Placental epithelial cell (primary cell): ENCODE results near the gene SLK. TPM values are rescaled to one million over a fixed set of nuclear protein-coding genes. Genes with fewer than 3 reads are reported as not detected.

ENCODE experiments used
- small RNA-seq: library from RNA; depleted of rRNA; stranded (forward); fragments of <200 nt; gene quantifications from one replicate; pipeline ENCODE3, GENCODE V24; 2012
- total RNA-seq: library from RNA; depleted of rRNA; stranded (reverse); fragments of >200 nt; gene quantifications from 2 replicates; pipeline ENCODE4 v1.2.3, GENCODE V29; 2012

SLK gene
- total RNA-seq: 80.0 and 137 TPM in 2 replicates

DNA sequence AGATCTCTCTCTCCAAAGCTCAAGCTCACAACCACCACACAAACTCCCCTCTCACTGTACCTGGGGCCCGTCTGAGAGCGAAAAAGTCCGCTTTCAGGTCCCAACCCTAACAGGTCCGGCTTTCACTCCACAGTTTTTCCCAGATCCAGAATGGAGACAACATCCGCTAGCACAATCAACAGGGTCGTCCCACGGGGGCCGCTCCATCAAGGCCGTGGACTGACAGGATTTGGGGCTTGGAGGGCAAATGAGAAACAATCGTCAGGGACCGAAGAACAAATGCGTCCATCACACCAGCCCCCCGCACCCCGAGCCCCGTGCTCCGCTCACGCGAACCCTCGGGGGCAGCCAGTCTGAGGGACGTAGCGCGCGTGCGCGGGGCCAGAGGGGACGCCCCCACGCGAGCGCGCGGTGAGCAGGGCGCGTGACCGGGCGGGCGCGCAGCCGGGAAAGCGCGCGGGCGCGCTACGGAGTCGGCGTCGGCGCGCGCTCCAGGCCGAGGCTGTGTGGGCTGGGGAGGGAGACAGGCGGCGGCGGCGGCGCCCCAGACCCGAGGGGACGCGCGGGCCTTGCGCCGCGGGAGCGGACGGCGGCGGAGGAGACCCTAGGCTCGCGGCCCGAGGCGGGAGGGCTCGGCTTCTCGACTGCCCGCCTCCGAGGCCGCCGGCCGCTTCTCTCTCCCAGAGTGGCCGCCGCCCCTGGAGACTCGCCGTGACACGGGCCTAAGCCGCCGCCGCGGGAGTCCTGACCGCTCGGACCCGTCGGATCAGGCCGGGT, at the start of gene SLK:
Gene SLK (plus strand): TSS at position 470 of the 777 bp plus-strand sequence. CDS start 606 bp downstream, outside the sequence.

DNA sequence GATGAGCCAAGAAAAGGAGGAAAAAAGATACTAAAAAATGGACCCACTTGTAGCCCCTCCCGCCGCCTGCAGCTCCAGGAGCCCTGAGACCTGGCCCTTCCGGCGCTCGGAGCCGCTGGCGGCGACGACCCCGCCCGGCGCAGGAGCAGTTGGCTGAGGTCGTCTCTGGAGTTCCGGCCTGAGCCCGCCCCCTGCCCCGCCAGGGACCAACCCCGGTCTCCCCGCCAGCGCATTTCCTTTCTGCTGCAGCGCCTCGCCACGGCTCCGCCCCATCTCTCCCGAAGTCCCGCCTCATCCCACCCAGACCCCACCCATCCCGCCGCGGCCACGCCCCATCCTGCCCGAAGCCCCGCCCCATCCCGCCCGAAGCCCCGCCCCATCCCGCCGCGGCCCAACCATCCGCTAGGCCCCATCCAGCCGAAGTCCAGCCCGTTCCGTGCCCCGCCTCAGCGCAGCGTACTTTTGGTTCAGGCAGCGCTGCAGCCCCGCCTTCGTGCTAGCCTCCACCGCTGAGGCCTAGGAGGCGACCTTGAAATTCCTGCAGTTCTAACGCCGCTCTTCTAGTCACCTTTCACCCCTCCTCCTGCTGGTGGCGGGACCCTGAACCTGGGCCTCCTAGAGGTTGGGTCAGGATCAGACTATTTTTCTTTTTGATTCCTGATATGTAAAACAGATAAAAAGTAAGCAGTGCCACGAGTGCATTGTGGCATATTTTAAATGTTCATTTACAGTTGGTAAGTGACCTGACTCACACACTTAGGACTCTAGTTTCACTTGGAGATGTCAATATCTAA, 48.7 kb upstream of the SLK start, which contains the start of gene STN1:
Gene STN1 (minus strand): TSS at position 132 of the 794 bp plus-strand sequence. CDS start 590 bp downstream, outside the sequence.

Small RNA genes within 50 kb of the gene (small RNA-seq; reads per million reads assigned to genes)
- not detected for gene RN7SL524P

Other genes starting within 250 kb of the SLK start
- 27.1 and 31.3 TPM in 2 replicates for gene SH3PXD2A, start 111.6 kb upstream of the SLK start, total RNA-seq
- 55.2 and 64.4 TPM in 2 replicates for gene STN1, start 49.0 kb upstream of the SLK start, total RNA-seq
- 1,169 and 1,337 TPM in 2 replicates for gene COL17A1, start 118.7 kb downstream of the SLK start, total RNA-seq
- gene SFR1, start 155.0 kb downstream of the SLK start, total RNA-seq: 10.8 and 11.4 TPM in 2 replicates